Effector memory CD4-positive, alpha-beta T cell (primary cell): ENCODE data around the gene IFIT5.

Experiments
- DNase-seq, 3 donors: peaks; one replicate each; pipeline ENCODE4 v3.0.0-alpha.2; 2020
- H3K27ac ChIP-seq: 2 replicates; pipeline ENCODE4 v1.7.0; 2013; ENCODE audit warnings: mild to moderate bottlenecking, low read length, moderate library complexity; ENCODE audit not compliant: insufficient read depth, poor library complexity, severe bottlenecking
- H3K27me3 ChIP-seq: replicated peaks from 2 replicates; pipeline ENCODE4 v1.7.0; 2013; ENCODE audit warnings: mild to moderate bottlenecking, low read length; ENCODE audit not compliant: insufficient read depth, control insufficient read depth, poor library complexity, severe bottlenecking
- H3K36me3 ChIP-seq: 2 replicates; pipeline ENCODE4 v1.7.0; 2013; ENCODE audit warnings: mild to moderate bottlenecking, low read length, moderate library complexity; ENCODE audit not compliant: control insufficient read depth, insufficient read depth
- H3K4me1 ChIP-seq: 2 replicates; pipeline ENCODE4 v1.7.0; 2013; ENCODE audit warnings: low read length, mild to moderate bottlenecking; ENCODE audit not compliant: control insufficient read depth, insufficient read depth, poor library complexity, severe bottlenecking
- H3K4me3 ChIP-seq: 2 replicates; pipeline ENCODE4 v1.7.0; 2013; ENCODE audit warnings: low read length, low read depth, mild to moderate bottlenecking; ENCODE audit not compliant: insufficient read depth, poor library complexity, severe bottlenecking
- H3K9me3 ChIP-seq: 2 replicates; pipeline ENCODE4 v1.7.0; 2013; ENCODE audit warnings: mild to moderate bottlenecking, low read length, moderate library complexity; ENCODE audit not compliant: control insufficient read depth
- total RNA-seq, 3 donors: gene quantifications; one replicate each; lab custom pipeline; 2026; lab: John Stamatoyannopoulos, UW

Gene IFIT5, protein sequence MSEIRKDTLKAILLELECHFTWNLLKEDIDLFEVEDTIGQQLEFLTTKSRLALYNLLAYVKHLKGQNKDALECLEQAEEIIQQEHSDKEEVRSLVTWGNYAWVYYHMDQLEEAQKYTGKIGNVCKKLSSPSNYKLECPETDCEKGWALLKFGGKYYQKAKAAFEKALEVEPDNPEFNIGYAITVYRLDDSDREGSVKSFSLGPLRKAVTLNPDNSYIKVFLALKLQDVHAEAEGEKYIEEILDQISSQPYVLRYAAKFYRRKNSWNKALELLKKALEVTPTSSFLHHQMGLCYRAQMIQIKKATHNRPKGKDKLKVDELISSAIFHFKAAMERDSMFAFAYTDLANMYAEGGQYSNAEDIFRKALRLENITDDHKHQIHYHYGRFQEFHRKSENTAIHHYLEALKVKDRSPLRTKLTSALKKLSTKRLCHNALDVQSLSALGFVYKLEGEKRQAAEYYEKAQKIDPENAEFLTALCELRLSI
- total RNA-seq = 36.6 to 80.6 (median 55.0) reads per million in 3 donors

DNA sequence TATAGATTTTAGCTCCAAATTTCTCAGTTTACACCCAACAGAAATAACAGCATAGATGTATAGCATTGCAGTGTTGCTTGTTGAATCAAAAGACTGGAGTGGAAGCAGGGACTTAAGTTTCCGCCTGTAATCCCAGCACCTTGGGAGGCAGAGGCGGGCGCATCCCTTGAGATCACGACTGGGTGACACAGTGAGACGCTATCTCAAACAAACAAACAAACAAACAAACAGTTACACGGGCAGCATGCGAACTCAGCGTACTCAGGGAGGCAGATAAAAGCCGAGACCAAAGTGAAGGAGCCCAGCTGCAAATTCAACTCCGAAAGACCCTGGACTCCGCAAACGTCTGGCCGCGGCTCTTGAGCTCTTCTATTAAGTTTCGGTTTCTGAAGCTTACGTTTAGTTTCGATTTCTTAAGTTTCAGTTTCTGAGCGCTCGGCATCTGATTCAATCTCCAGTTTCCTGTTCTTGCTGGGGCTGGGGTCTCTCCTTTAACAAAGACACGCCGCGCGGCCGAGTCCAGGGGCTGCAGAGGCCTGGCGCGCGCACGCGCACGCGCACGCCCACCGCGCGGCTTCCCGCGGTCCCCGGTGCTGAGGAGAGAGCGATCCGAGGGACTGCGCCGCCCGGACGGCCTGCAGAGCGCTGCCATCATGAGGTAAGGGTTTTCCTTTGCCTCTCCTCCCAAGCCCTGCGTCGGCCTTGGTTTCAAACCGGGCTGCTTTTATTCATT lies at the start of gene IFIT5:
Gene IFIT5 (plus strand): TSS at position 423 of the 733 bp plus-strand sequence. CDS start 231 bp downstream, at position 654.
- H3K27ac ChIP-seq = peak within 1 kb of the TSS; percentile 90
- H3K9me3 ChIP-seq = no peaks in the 10 kb centered on the region
- H3K4me1 ChIP-seq = peaks cover 14% of the 10 kb centered on the region
- H3K27me3 ChIP-seq = no peaks in the 10 kb centered on the region
- H3K4me3 ChIP-seq = peak within 1 kb of the TSS; percentile 95
- DNase-seq = peak; percentile 35 to 60 (median 56)
- peaks cover 3% of the 10 kb centered on the region for H3K36me3 ChIP-seq

DNA sequence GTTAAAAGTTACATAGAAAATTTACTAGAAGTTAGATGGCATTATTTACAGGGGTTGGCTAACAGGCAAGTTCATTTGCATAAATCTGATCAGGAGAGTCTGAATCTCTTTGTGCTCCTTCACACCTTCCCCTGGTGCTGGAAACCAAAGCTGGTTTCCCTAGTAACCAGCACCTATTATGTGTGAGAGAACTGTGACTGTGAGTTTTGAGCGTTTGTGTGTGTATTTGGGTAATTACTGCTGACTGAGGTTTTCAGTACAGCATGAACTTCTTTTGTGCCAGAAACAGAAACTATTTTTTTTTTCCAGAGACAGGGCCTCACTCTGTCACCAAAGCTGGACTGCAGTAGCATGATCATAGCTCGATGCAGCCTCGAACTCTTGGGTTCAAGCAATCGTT lies 46.8 kb upstream of the IFIT5 start:
- no peaks in the 10 kb centered on the region for H3K4me1 ChIP-seq
- DNase-seq = no peak

DNA sequence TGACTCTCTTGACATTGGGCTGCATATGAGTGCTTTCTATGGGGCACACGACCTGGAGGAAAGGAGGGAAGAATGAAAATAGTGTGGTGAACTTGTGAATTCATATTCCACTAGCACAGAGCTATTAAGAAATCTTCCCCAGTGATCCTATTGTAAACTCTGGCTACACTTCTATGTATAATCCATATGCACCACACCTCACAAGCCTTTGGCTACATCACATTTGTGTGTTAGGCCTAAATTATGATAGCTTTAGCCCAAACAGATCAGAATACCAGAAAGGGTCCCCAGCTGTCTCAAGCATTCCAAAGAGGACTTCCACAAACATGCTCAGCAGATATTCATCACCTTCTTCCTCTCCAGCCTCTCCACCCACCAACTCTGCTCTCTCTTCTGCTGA lies 46.2 kb upstream of the IFIT5 start:
- no peaks in the 10 kb centered on the region for H3K4me1 ChIP-seq

More for the DNA sequence above, 46.8 kb upstream of the IFIT5 start:
- Histone ChIP-seq H3K27me3 (no peaks in the 10 kb centered on the region), H3K36me3 (no peaks in the 10 kb centered on the region), H3K9me3 (no peaks in the 10 kb centered on the region), H3K27ac (no peak overlapping the region), H3K4me3 (no peak overlapping the region)

DNA sequence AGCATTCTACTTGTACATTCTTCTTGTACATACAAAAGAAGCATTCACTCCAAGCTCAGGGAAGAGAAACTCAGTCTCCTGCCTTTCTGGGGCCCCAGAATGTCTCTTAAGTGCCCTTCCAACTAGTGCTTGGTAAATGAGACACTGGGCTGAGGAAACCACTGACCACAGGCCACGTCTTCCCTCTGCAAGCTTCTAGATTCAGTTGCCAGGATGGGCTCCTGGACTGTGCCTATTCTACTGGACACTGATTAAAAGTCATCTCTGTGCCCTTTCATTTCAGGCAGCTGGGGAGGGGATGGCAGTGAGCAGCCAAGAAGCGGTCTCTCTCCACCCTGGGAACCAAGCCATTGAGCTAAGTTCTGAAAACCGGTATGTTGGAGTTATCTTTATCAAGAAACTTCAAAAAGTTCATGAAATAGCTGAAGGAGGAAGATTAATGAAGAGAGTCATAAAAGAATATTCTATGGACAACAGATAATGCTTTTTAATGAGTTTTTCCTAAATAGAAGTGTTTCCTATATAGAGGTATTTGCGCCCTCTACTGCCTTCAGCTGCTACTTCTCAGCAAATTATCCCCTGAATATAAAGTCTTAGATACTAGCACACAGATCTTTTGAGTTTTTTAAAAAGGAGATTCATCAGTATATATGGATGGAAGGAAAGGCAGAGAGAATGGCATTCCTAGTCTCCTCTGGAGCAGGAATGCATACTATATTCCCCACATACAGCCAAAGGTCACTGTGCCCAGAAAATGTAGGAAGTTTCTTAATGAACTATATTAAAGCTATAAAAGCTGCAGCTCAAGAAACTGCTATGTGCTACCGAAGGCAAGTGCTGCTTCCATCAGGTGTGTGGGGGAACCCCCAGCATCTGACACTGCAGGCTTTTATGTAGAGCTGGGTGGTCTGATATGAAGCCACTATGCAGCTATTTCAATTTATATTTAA lies 44.9 kb upstream of the IFIT5 start:
- DNase-seq = no peak
- Histone ChIP-seq H3K27ac (no peak overlapping the region), H3K27me3 (no peaks in the 10 kb centered on the region), H3K4me3 (no peak overlapping the region), H3K4me1 (no peaks in the 10 kb centered on the region), H3K9me3 (no peaks in the 10 kb centered on the region), H3K36me3 (no peaks in the 10 kb centered on the region)

More for the DNA sequence above, 46.2 kb upstream of the IFIT5 start:
- H3K4me3 ChIP-seq = no peak overlapping the region
- DNase-seq = no peak
- H3K36me3 ChIP-seq = no peaks in the 10 kb centered on the region
- no peaks in the 10 kb centered on the region for H3K9me3 ChIP-seq
- H3K27ac ChIP-seq = no peak overlapping the region
- H3K27me3 ChIP-seq = no peaks in the 10 kb centered on the region

DNA sequence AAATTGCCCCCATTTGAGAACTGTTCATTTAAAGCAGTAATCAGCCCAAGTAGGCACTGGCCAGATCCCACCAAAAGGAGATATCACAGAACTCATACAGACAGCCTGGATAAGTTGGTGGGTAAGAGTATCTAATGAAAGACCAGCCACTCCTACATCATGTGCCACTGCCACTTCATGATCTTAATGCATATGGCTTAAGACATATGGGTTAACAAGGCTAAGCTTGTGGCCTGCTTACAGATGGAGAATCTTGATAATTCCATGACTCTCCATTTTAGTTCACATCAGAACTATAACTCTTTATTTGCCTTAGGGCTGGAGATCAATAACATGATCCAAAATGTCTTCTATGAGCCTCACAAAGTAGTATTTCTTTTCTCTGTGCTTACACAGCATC lies 43.3 kb upstream of the IFIT5 start:
- Histone ChIP-seq H3K27me3 (no peaks in the 10 kb centered on the region), H3K4me1 (no peaks in the 10 kb centered on the region), H3K9me3 (no peaks in the 10 kb centered on the region), H3K27ac (no peak overlapping the region), H3K4me3 (no peak overlapping the region), H3K36me3 (no peaks in the 10 kb centered on the region)
- DNase-seq = no peak

DNA sequence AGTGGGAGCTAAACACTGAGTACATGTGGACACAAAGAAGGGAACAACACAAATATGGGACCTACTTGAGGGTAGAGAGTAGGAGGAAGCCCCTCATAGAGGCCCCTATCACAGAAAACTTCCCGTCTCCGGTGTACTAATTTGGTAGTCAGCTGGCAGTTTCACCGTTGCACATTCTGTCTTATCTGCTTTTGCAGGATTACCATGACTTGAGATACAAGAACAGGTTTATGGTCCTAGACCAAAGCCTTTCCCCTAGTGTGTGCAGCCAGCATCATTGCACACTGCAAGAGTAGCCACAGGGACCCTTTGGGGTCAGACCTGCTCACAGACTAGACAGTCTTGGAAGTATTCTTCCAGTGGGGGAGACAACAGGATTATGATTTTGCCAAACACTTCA lies 42.4 kb upstream of the IFIT5 start:
- H3K36me3 ChIP-seq = no peaks in the 10 kb centered on the region
- H3K4me3 ChIP-seq = no peak overlapping the region
- no peak overlapping the region for H3K27ac ChIP-seq
- H3K4me1 ChIP-seq = no peaks in the 10 kb centered on the region
- no peaks in the 10 kb centered on the region for H3K27me3 ChIP-seq
- no peak for DNase-seq
- no peaks in the 10 kb centered on the region for H3K9me3 ChIP-seq

DNA sequence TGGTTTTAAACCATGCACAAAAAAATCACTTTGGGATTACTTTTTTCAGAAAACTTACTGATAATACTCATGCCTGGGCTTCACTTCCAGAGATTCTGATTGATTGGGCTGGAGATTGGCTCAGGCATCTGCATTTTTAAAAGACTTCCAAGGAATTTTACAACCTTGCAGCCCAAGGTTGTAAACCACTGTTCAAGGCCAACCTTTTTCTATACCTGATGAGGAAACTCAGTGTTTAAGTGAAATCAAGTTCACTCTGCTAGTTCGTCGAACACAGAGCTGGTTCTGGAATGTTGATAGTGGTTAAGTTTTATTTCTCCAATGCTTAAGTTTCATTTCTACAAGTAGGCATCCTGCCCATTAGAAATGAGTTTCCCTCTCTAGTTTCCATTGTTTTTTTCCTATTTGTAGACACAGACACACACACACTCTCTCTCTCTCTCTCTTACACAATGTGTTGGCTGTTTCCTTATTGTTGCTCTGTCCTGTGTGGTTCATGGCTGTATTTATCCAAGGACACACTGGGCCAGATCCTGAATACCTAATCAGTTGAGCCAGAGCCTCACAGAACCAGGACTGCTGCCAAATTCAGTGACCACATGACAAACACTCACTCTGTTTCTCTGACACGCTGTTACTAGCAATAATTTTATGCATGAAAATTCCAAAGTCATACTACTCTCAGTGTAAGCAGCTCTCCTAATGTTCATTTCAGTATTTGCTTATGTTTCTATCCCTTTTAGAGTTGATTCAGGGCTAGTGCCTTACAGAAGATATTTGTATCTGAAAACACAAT lies 40.3 kb upstream of the IFIT5 start:
- no peaks in the 10 kb centered on the region for H3K9me3 ChIP-seq
- no peaks in the 10 kb centered on the region for H3K27me3 ChIP-seq
- no peak for DNase-seq
- H3K36me3 ChIP-seq = no peaks in the 10 kb centered on the region
- no peak overlapping the region for H3K4me3 ChIP-seq
- H3K4me1 ChIP-seq = no peaks in the 10 kb centered on the region
- H3K27ac ChIP-seq = no peak overlapping the region

DNA sequence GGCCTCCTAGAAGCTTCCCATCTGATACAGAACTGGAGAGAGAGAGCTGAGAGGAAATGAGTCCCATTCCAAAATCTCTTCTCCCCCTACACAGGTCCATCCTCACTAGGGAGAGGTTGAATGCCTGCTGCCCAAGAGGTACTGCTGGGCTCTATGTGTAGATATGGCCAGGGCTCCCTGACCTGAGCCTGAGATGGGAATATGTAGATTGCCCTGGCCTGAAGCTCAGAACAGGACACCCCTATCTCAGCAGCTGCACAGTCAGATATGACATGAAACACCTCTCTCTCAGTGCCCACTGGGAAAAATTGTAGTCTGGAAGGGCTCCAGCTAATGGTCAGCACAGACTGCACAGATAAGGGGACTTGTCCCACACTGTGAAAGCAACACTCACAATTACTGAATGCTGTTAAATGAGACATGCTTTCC lies 39.6 kb upstream of the IFIT5 start:
- H3K4me3 ChIP-seq = no peak overlapping the region
- H3K4me1 ChIP-seq = no peaks in the 10 kb centered on the region
- no peaks in the 10 kb centered on the region for H3K9me3 ChIP-seq
- DNase-seq = no peak
- no peaks in the 10 kb centered on the region for H3K27me3 ChIP-seq
- H3K36me3 ChIP-seq = no peaks in the 10 kb centered on the region
- H3K27ac ChIP-seq = no peak overlapping the region
